ENCODE results near the gene ENOX1. TPM values are rescaled to one million over a fixed set of nuclear protein-coding genes. Genes with fewer than 3 reads are reported as not detected.

ENOX1 gene
- total RNA-seq, 2 experiments from 2014 or later, result 0.35 to 0.64 TPM

DNA sequence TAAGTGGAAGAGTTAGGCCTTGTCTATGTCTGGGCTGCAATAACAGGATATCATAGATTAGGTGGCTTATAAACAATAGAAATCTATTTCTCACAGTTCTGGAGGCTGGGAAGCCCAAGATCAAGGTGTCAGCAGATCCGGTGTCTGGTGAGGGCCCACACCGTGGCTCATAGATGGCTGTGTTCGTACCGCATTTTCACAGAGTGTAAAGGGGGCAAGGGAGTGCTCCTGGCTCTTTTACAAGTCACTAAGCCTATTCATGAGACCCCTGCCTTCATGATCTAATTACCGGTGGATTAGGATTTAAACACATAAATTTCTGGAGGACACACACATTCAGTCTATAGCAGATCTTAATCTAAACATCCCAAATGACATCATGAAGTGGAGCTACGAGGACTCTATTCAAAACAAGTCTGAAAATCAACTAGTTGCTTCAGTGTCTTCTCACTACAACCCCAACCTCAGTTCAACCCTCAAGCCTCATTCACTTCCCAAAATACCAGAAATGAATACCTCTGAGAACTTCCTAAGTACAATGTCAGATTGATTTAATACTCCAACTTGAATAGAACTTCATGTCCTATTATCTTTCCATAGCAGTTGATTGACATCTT is 23.5 kb downstream of the ENOX1 start:
- H3K27me3 Mint-ChIP-seq (ENCODE audit: low read depth), result peaks cover 20% of the 10 kb centered on the region
- intact Hi-C loops (cut with micrococcal nuclease), result no loop called here
- no peaks in the 10 kb centered on the region for H3K9me3 Mint-ChIP-seq
- H3K27ac Mint-ChIP-seq, result no peak overlapping the region
- no peak overlapping the region for H3K4me3 Mint-ChIP-seq
- H3K4me1 Mint-ChIP-seq (ENCODE audit: low read depth), result no peaks in the 10 kb centered on the region
- H3K36me3 Mint-ChIP-seq (ENCODE audit: low read depth), result no peaks in the 10 kb centered on the region
- CTCF ChIA-PET, result no interaction called here
- no peak for DNase-seq

DNA sequence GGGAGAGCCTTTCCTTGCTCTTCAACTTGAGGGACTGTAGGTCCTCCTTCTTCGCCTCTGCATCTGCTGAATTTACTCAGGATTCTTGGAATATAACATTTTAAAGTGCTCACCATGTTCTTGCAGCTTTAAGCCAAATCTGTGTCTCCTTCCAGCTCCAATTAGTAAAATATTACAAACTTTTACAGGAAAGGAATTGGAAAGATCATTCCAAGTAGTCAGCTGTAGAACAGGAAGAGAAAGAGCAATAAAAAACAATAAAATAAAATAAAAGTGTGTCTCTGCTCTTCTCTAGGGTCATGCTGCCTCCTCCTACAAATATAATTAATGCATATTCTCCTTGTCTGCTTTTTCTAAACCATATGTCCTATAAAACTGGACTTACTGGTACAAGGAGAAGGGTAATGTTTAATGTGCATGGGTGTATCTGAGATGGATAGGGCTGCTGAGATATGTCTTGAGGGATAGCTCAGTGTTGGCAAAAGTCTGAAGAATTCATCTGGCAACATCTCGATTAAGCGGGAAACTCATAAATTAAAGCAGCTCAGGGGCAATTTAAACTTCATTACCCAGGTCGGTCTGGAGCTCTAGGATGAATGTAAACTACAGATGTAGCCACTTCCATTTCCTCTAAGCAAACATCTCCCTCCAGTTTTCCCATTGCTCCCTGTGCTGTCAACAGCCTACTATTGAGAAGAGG is 25.0 kb downstream of the ENOX1 start:
- no peaks in the 10 kb centered on the region for H3K4me1 Mint-ChIP-seq (ENCODE audit: low read depth)
- intact Hi-C loops (cut with micrococcal nuclease), result no loop called here
- H3K4me3 Mint-ChIP-seq, result no peak overlapping the region
- no peak overlapping the region for H3K27ac Mint-ChIP-seq
- no peak for DNase-seq
- CTCF ChIA-PET, result interaction anchor here (0.9 kb wide), 1 partner anchor 43 kb away, joined by 3 read pairs; no protein-coding TSS in a partner anchor
- peaks cover 14% of the 10 kb centered on the region for H3K27me3 Mint-ChIP-seq (ENCODE audit: low read depth)
- no peaks in the 10 kb centered on the region for H3K9me3 Mint-ChIP-seq
- no peaks in the 10 kb centered on the region for H3K36me3 Mint-ChIP-seq (ENCODE audit: low read depth)

DNA sequence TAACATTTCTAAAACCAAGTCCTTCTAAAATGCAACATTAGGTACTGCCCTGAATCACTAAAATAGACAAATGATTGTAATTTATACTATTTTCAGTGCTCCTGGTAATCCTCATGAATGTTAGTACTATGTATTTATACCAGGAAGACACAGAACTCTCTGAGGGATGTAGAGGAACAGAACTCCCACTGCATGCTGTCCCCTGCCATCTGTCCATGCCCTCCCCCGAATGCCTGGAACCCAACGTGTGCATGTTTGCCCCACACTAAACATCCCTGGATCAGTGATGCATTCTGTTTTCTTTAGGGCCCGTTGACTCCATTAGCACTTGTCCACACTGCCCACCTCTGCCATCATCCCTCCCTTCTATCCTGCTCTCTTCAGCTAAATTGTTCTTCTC is 26.5 kb downstream of the ENOX1 start:
- Mint-ChIP-seq H3K36me3 (ENCODE audit: low read depth) (no peaks in the 10 kb centered on the region), H3K4me1 (ENCODE audit: low read depth) (no peaks in the 10 kb centered on the region), H3K27me3 (ENCODE audit: low read depth) (peaks cover 12% of the 10 kb centered on the region), H3K9me3 (no peaks in the 10 kb centered on the region), H3K4me3 (no peak overlapping the region), H3K27ac (no peak overlapping the region)
- intact Hi-C loops (cut with micrococcal nuclease), result no loop called here
- CTCF ChIA-PET, result no interaction called here
- no peak for DNase-seq

DNA sequence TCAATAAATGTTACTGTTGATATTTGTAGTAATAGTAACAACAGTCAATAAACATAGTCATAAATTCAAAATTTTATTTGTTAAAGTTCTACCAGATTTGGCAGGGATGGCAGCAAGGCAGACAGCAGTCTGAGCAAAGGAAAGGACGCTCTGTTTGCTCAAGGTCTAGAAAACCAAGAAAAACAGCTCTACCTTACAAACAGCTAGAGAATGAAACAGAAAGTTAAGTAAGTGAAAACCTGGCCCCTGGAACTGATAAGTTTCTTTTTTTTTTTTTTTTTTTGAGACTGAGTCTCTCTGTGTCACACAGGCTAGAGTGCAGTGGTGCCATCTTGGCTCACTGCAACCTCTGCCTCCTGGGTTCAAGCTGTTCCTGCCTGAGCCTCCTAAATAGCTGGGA is 27.9 kb downstream of the ENOX1 start:
- Mint-ChIP-seq H3K36me3 (ENCODE audit: low read depth) (no peaks in the 10 kb centered on the region), H3K9me3 (no peaks in the 10 kb centered on the region), H3K27me3 (ENCODE audit: low read depth) (peaks cover 5% of the 10 kb centered on the region), H3K27ac (no peak overlapping the region), H3K4me1 (ENCODE audit: low read depth) (no peaks in the 10 kb centered on the region), H3K4me3 (no peak overlapping the region)
- intact Hi-C loops (cut with micrococcal nuclease), result no loop called here
- no peak for DNase-seq
- CTCF ChIA-PET, result no interaction called here

DNA sequence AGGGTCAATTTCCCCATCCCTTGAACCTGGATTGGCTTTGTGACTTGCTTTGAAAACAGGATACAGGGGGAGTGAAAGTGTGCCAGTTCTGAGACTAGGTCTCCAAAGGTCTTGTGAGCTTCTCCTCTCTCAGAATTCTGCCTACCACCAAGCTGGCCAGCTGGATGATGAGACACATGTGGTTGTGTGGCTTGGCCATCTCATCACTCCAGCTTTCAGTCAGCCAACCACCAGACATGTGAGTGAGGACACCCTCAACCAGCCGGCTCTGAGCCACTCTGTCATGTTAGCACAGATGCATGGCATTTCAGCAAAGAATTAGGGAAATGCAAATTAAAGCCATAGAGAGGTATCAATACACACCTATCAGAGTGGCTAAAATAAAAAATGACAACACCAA is 29.5 kb downstream of the ENOX1 start:
- no peaks in the 10 kb centered on the region for H3K27me3 Mint-ChIP-seq (ENCODE audit: low read depth)
- H3K9me3 Mint-ChIP-seq, result no peaks in the 10 kb centered on the region
- DNase-seq, result no peak
- CTCF ChIA-PET, result interaction anchor here (0.5 kb wide), 1 partner anchor 455 kb away, joined by 4 read pairs; no protein-coding TSS in a partner anchor
- H3K27ac Mint-ChIP-seq, result no peak overlapping the region
- intact Hi-C loops (cut with micrococcal nuclease), result no loop called here
- H3K36me3 Mint-ChIP-seq (ENCODE audit: low read depth), result no peaks in the 10 kb centered on the region
- no peaks in the 10 kb centered on the region for H3K4me1 Mint-ChIP-seq (ENCODE audit: low read depth)
- no peak overlapping the region for H3K4me3 Mint-ChIP-seq

DNA sequence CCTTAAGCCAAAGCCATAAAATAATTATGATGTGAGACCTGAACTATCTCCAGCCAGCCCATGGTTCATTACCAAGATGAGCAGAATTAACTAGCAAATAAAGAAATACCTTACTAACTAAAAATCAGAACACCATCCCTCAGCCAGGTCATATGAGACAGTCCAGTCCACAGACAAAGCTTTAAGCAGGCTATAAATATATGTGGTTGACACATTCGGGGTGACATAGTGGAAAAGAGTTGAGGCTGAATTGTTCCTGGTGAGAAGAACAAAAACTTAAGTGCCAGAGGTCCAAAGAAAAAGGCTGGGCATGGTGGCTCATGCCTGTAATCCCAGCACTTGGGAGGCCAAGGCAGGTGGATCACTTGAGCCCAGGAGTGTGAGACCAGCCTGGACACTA is 30.9 kb downstream of the ENOX1 start:
- Mint-ChIP-seq H3K36me3 (ENCODE audit: low read depth) (no peaks in the 10 kb centered on the region), H3K4me1 (ENCODE audit: low read depth) (no peaks in the 10 kb centered on the region), H3K4me3 (no peak overlapping the region), H3K27me3 (ENCODE audit: low read depth) (peaks cover 4% of the 10 kb centered on the region), H3K9me3 (no peaks in the 10 kb centered on the region), H3K27ac (no peak overlapping the region)
- DNase-seq, result no peak
- CTCF ChIA-PET, result no interaction called here
- intact Hi-C loops (cut with micrococcal nuclease), result no loop called here

DNA sequence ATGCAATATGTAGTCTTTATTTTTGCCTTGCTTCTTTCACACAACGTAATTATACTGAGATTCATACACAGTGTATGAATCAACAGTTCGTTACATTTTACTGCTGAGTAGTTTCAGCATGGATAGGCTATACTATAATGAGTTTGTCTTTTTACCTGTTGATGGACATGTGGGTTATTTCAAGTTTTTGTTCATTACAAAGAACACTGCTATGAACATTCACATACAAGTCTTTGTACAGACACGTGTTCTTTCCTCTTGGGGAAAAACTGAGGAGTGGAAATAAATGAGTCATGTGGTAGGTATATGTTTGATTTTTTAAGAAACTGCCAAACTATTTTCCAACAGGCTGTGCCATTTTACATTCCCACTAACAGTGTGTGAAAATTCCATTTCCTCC is 35.1 kb downstream of the ENOX1 start:
- Mint-ChIP-seq H3K36me3 (ENCODE audit: low read depth) (no peaks in the 10 kb centered on the region), H3K27ac (no peak overlapping the region), H3K4me3 (no peak overlapping the region), H3K27me3 (ENCODE audit: low read depth) (peaks cover 9% of the 10 kb centered on the region), H3K9me3 (no peaks in the 10 kb centered on the region), H3K4me1 (ENCODE audit: low read depth) (peaks cover 3% of the 10 kb centered on the region)
- intact Hi-C loops (cut with micrococcal nuclease), result loop anchor here (5.0 kb wide), 1 partner anchor 46 kb away; no protein-coding TSS in a partner anchor
- no peak for DNase-seq
- CTCF ChIA-PET, result no interaction called here

DNA sequence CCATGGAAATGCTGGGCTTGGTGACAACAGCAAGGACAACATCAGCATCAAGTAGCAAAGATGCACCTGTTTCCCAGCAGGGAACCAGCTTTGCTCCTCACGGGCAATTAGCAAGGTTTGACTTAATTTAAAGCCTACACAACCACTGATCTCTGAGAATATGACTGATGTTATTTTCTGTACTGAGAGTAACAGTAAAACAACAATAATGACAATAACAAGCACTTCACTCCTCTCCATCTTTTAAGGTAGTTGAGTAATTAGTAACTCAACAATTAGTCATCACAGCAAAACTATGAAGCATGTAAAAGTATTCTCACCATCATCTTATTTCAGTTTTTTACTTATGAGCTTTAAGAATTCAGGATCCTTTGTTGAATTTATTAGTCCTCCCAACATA is 37.3 kb downstream of the ENOX1 start:
- CTCF ChIA-PET, result no interaction called here
- DNase-seq, result no peak
- no peaks in the 10 kb centered on the region for H3K9me3 Mint-ChIP-seq
- H3K36me3 Mint-ChIP-seq (ENCODE audit: low read depth), result no peaks in the 10 kb centered on the region
- H3K27ac Mint-ChIP-seq, result no peak overlapping the region
- H3K4me1 Mint-ChIP-seq (ENCODE audit: low read depth), result peaks cover 3% of the 10 kb centered on the region
- intact Hi-C loops (cut with micrococcal nuclease), result no loop called here
- peaks cover 14% of the 10 kb centered on the region for H3K27me3 Mint-ChIP-seq (ENCODE audit: low read depth)
- H3K4me3 Mint-ChIP-seq, result no peak overlapping the region

DNA sequence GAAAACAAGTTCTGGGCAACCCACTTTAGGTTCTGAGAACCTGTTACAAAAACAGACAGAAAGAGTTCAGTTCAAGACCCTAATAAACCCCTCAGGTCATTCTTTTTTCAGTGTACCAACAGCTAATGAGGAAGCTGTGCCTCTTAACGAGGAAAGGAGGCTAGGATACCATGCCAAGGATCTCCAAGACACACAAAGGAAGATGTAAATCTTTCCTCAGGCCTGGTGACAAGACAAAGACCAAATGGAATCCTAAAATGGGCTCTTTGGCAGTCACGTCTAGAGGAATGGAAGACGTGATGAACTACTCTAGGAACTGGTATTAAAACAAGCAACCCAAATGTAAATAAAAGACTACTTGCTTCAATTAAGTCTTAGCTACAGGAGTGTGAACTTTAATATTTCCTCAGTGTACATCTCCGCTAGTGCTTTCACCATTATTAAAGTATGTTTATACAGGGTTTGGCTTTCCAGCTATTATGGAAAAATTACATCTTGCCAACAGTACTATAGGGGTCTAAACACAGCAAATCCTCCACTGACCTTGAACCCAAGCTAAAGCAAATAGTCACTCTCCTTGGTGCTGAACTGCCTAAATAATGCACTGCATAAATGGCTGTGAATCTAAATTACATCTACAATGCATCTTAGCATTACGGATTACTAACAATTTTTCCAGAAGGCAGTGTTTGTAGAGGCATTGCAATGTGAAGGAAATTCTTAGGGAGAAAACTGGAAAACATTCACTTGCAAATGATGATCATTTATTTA is 42.3 kb downstream of the ENOX1 start:
- Mint-ChIP-seq H3K27me3 (ENCODE audit: low read depth) (peaks cover 21% of the 10 kb centered on the region), H3K9me3 (no peaks in the 10 kb centered on the region), H3K4me1 (ENCODE audit: low read depth) (peaks cover under 1% of the 10 kb centered on the region), H3K36me3 (ENCODE audit: low read depth) (no peaks in the 10 kb centered on the region), H3K4me3 (no peak overlapping the region), H3K27ac (no peak overlapping the region)
- intact Hi-C loops (cut with micrococcal nuclease), result no loop called here
- CTCF ChIA-PET, result no interaction called here
- no peak for DNase-seq

DNA sequence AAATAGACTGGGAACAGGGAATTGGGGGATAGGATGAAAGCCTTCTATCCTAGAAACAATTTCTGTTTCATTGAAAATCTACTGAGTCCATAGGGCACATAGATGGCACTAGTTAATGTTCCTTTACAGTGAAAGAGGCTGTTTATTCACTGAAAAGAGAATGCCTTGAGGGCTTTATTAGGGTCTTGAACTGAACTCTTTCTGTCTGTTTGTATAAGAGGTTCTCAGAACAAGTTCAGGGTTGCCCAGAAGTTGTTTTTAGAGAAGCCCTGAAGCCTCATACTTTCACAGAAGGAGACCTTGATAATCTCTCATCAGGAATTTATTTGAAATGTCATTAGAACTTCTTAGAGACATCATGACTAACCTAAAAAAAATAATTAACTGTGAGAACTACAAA is 43.9 kb downstream of the ENOX1 start:
- intact Hi-C loops (cut with micrococcal nuclease), result no loop called here
- Mint-ChIP-seq H3K4me3 (no peak overlapping the region), H3K27ac (no peak overlapping the region), H3K4me1 (ENCODE audit: low read depth) (no peaks in the 10 kb centered on the region), H3K27me3 (ENCODE audit: low read depth) (peaks cover 21% of the 10 kb centered on the region), H3K9me3 (no peaks in the 10 kb centered on the region), H3K36me3 (ENCODE audit: low read depth) (no peaks in the 10 kb centered on the region)
- DNase-seq, result no peak
- CTCF ChIA-PET, result no interaction called here

DNA sequence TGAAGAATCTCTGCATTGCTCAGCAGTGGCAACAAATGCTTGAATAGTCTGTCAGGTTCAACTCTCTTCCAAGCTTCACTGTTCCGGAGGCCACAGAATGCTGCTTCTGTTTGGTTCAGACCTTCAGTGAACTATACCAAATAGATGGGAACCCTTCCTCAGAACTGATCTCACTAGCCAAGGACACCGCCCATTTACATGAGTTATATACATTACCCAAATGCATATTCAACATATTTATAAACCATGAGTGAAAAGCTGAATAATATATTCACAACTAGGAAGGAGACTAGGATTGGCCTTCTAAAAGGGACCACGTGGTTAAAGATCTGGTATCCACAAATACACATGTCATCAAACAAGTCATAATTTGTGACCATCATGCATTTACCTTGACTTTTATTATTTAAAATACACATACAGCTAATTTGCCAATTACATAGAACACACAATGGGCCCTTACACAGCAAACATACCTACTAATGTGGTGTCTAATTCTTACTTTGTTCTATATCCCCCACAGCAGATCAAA is 49.3 kb downstream of the ENOX1 start:
- DNase-seq, result no peak
- intact Hi-C loops (cut with micrococcal nuclease), result no loop called here
- Mint-ChIP-seq H3K27me3 (ENCODE audit: low read depth) (peaks cover 8% of the 10 kb centered on the region), H3K27ac (no peak overlapping the region), H3K4me1 (ENCODE audit: low read depth) (no peaks in the 10 kb centered on the region), H3K9me3 (no peaks in the 10 kb centered on the region), H3K36me3 (ENCODE audit: low read depth) (no peaks in the 10 kb centered on the region), H3K4me3 (no peak overlapping the region)
- CTCF ChIA-PET, result interaction anchor here (0.6 to 0.8 kb wide), 2 partner anchors 12 to 268 kb away, joined by 3 read pairs; no protein-coding TSS in a partner anchor

DNA sequence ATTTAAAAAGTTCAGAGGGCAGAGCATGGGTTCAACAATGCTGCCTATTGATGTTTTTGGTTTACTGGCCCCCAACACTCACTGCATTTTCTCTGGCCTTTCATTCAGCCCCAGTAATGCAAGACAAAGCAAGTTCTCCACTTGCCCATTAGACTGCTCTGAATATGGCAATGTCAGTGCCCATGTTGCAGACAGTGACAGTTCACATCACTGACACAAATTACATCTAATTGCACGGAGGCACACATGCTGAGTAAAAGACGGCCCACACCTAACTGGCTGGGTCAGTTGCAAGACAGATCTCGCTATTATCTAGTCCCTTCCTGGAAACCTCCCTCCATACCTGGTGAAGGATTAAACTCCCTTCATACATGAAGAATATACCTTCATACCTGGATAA is 54.0 kb downstream of the ENOX1 start:
- Mint-ChIP-seq H3K9me3 (no peaks in the 10 kb centered on the region), H3K36me3 (ENCODE audit: low read depth) (no peaks in the 10 kb centered on the region), H3K27ac (no peak overlapping the region), H3K4me1 (ENCODE audit: low read depth) (no peaks in the 10 kb centered on the region), H3K27me3 (ENCODE audit: low read depth) (peaks cover 21% of the 10 kb centered on the region), H3K4me3 (no peak overlapping the region)
- intact Hi-C loops (cut with micrococcal nuclease), result no loop called here
- CTCF ChIA-PET, result no interaction called here
- DNase-seq, result no peak

All from activated naive CD4-positive, alpha-beta T cell treated with anti-CD3 and anti-CD28 coated beads for 36 hours (primary cell).